ENCODE data around the gene WNT1. TPM values are rescaled to one million over a fixed set of nuclear protein-coding genes. Genes with fewer than 3 reads are reported as not detected.

Gene WNT1
- total RNA-seq, 2 donors from 2014 or later = not detected

DNA sequence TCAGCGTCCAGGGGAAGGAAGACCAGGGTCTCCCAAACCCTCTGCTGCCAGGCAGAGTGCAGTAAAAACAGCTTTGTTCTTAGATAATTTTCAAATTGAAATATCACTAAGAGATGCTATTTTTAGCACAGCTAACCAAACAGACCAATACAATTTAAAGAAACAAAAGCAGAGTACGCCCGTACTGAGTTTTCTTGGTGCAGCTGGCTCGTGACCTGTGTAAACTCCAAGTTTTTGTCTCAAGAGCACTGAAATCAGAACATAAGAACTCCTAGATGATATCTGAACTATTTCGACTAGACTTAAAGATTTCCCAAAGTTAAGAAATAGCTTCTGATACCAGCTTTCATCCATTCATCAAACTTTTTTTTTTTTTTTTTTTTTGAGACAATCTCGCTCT is 31.2 kb upstream of the WNT1 start:
- Mint-ChIP-seq H3K9me3 (no peaks in the 10 kb centered on the region), H3K4me1 (peaks cover 10% of the 10 kb centered on the region), H3K27me3 (ENCODE audit: insufficient read depth) (no peaks in the 10 kb centered on the region), H3K4me3 (no peak overlapping the region), H3K36me3 (ENCODE audit: low read depth) (peaks cover 38% of the 10 kb centered on the region), H3K27ac (peak overlapping the region; percentile 16)
- Histone ChIP-seq H3K27ac (ENCODE audit: low read depth, low read length) (no peak overlapping the region), H3K9ac (ENCODE audit: extremely low read depth, low read length, poor library complexity, severe bottlenecking) (no peak overlapping the region), H3K4me1 (ENCODE audit: control insufficient read depth, insufficient read depth, low read length) (peaks cover 4% of the 10 kb centered on the region), H3K27me3 (ENCODE audit: control insufficient read depth, insufficient read depth, low read length, poor library complexity, severe bottlenecking) (no peaks in the 10 kb centered on the region), H3K4me3 (ENCODE audit: low read length) (no peak overlapping the region), H3K36me3 (ENCODE audit: control insufficient read depth, insufficient read depth, low read length) (peaks cover 66% of the 10 kb centered on the region), H3K9me3 (ENCODE audit: control insufficient read depth, low read length) (no peaks in the 10 kb centered on the region)
- WGBS, 2 experiments (ENCODE audit: insufficient coverage in 1 of 2, insufficient read length in 1 of 2) = 95 to 98% methylated on average over 5 to 6 of the region's 6 CpGs
- DNase-seq = no peak
- TF ChIP-seq, protein P1, sequence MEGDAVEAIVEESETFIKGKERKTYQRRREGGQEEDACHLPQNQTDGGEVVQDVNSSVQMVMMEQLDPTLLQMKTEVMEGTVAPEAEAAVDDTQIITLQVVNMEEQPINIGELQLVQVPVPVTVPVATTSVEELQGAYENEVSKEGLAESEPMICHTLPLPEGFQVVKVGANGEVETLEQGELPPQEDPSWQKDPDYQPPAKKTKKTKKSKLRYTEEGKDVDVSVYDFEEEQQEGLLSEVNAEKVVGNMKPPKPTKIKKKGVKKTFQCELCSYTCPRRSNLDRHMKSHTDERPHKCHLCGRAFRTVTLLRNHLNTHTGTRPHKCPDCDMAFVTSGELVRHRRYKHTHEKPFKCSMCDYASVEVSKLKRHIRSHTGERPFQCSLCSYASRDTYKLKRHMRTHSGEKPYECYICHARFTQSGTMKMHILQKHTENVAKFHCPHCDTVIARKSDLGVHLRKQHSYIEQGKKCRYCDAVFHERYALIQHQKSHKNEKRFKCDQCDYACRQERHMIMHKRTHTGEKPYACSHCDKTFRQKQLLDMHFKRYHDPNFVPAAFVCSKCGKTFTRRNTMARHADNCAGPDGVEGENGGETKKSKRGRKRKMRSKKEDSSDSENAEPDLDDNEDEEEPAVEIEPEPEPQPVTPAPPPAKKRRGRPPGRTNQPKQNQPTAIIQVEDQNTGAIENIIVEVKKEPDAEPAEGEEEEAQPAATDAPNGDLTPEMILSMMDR (conservative IDR thresholded peaks at IDR 0.05) = no peak

GRCh38 chr12:48947727-48948126 is 30.4 kb upstream of the WNT1 start:
- no peak overlapping the region for H3K4me3 ChIP-seq (ENCODE audit: low read length)
- Mint-ChIP-seq H3K4me1 (peaks cover 10% of the 10 kb centered on the region), H3K9me3 (no peaks in the 10 kb centered on the region), H3K4me3 (no peak overlapping the region), H3K27me3 (ENCODE audit: insufficient read depth) (no peaks in the 10 kb centered on the region), H3K36me3 (ENCODE audit: low read depth) (peaks cover 40% of the 10 kb centered on the region), H3K27ac (peak overlapping the region; percentile 3)
- peaks cover 64% of the 10 kb centered on the region for H3K36me3 ChIP-seq (ENCODE audit: control insufficient read depth, insufficient read depth, low read length)
- no peaks in the 10 kb centered on the region for H3K27me3 ChIP-seq (ENCODE audit: control insufficient read depth, insufficient read depth, low read length, poor library complexity, severe bottlenecking)
- H3K9me3 ChIP-seq (ENCODE audit: control insufficient read depth, low read length) = no peaks in the 10 kb centered on the region
- H3K9ac ChIP-seq (ENCODE audit: extremely low read depth, low read length, poor library complexity, severe bottlenecking) = no peak overlapping the region
- 84 to 88% methylated on average over 2 to 3 of the region's 3 CpGs for WGBS, 2 experiments (ENCODE audit: insufficient coverage in 1 of 2, insufficient read length in 1 of 2)
- no peak for DNase-seq
- H3K27ac ChIP-seq (ENCODE audit: low read depth, low read length) = no peak overlapping the region
- TF ChIP-seq, protein P1 (conservative IDR thresholded peaks at IDR 0.05) = no peak
- peaks cover 4% of the 10 kb centered on the region for H3K4me1 ChIP-seq (ENCODE audit: control insufficient read depth, insufficient read depth, low read length)

- DNase-seq = no peak
- TF ChIP-seq, protein P1 (conservative IDR thresholded peaks at IDR 0.05) = no peak
- Mint-ChIP-seq H3K36me3 (ENCODE audit: low read depth) (peaks cover 50% of the 10 kb centered on the region), H3K9me3 (no peaks in the 10 kb centered on the region), H3K27ac (no peak overlapping the region), H3K4me3 (no peak overlapping the region), H3K4me1 (peaks cover 13% of the 10 kb centered on the region), H3K27me3 (ENCODE audit: insufficient read depth) (no peaks in the 10 kb centered on the region)
- H3K9ac ChIP-seq (ENCODE audit: extremely low read depth, low read length, poor library complexity, severe bottlenecking) = no peak overlapping the region
- WGBS, 2 experiments (ENCODE audit: insufficient coverage in 1 of 2, insufficient read length in 1 of 2) = 92 to 96% methylated on average over 3 to 4 of the region's 4 CpGs
- H3K9me3 ChIP-seq (ENCODE audit: control insufficient read depth, low read length) = no peaks in the 10 kb centered on the region
- H3K4me3 ChIP-seq (ENCODE audit: low read length) = no peak overlapping the region
- H3K4me1 ChIP-seq (ENCODE audit: control insufficient read depth, insufficient read depth, low read length) = peaks cover 5% of the 10 kb centered on the region
- no peaks in the 10 kb centered on the region for H3K27me3 ChIP-seq (ENCODE audit: control insufficient read depth, insufficient read depth, low read length, poor library complexity, severe bottlenecking)
- peaks cover 63% of the 10 kb centered on the region for H3K36me3 ChIP-seq (ENCODE audit: control insufficient read depth, insufficient read depth, low read length)
- no peak overlapping the region for H3K27ac ChIP-seq (ENCODE audit: low read depth, low read length)
Measured at GRCh38 chr12:48952691-48953090, 25.4 kb upstream of the WNT1 start.

Measured in endodermal cell (in vitro differentiated cells).